GM21737 (cell line): ENCODE results near the gene IL16.
"Not testable (repeated sequence)": the region's sequence is repeated elsewhere in the genome, so short reads cannot be mapped to it uniquely, and the experiment has no call there.

Source experiments
- ATAC-seq: cut with Tn5 transposase; IDR thresholded peaks from one replicate; pipeline ENCODE4 v1.9.1; 2021; ENCODE audit warnings: mild to moderate bottlenecking, moderate library complexity; ENCODE audit not compliant: unreplicated experiment

The IL16 gene

GRCh38 chr15:81196576-81197254, at the start of gene IL16:
IL16 (plus strand) TSS chr15:81196879; CDS start chr15:81225400, 28,521 bp downstream.
- ATAC-seq: no peak

- ATAC-seq: no peak
These were observed 45.3 kb upstream of the IL16 start for GRCh38 chr15:81151389-81151788.

GRCh38 chr15:81152339-81152738, 44.3 kb upstream of the IL16 start:
- ATAC-seq: no peak

GRCh38 chr15:81152799-81153198, 43.9 kb upstream of the IL16 start:
- no peak for ATAC-seq

DNA sequence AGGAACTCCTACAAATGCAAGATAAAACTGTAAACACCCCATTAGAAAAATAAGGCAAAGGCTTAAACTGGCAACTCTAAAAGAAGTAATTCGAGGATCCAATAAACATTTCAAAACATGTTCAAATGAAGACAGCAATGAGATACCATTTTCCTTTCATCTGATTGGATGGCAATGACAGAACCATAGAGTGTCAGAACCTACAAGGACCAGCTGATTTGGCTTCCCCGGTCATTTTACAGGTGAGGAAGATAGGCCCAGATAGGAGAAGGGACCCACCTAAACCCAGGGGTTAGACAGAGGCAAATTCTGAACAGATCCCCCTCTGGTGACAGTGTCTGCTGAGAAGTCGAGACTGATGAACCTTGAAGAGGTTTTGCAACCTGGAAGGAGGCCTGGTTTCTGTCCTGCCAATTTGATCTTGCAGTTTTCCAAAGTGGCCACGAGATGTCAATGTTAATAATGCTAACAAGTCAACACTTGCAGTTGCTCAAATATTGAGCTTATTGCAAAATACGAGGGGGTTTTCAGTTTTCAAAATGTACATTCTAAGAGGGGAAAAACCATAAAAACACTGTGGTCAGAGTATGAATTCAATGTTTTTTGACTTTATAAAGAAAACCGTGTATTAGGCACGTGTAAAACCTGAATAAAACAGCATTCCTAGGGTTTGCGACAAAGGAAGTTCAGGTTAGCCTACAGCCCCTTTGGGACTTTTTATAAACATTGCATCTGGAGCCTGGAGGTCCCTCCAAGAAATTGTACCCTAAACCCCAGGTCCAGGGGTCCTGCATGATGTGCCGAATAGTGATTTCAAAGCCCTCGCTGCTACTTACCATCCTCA, 41.1 kb upstream of the IL16 start:
- ATAC-seq: no peak

DNA sequence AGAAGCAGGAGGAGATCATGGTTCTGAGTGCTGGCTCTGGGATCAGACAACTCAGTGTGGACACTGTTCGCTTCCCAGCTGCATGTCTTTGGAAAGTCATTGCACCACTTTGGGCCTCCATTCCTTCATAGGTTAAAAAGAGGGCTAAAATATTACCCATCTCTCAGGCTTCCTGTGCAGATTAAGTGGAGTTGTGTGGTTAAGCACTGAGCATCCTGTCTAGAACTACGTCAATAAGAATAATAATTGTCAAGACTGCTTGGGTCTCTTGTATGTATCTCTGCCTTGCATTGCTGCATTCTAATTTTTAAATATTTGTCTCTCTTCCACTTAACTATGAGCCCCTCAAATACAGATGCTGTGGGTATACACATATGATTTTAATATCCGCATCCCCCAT, 40.4 kb upstream of the IL16 start:
- no peak for ATAC-seq

DNA sequence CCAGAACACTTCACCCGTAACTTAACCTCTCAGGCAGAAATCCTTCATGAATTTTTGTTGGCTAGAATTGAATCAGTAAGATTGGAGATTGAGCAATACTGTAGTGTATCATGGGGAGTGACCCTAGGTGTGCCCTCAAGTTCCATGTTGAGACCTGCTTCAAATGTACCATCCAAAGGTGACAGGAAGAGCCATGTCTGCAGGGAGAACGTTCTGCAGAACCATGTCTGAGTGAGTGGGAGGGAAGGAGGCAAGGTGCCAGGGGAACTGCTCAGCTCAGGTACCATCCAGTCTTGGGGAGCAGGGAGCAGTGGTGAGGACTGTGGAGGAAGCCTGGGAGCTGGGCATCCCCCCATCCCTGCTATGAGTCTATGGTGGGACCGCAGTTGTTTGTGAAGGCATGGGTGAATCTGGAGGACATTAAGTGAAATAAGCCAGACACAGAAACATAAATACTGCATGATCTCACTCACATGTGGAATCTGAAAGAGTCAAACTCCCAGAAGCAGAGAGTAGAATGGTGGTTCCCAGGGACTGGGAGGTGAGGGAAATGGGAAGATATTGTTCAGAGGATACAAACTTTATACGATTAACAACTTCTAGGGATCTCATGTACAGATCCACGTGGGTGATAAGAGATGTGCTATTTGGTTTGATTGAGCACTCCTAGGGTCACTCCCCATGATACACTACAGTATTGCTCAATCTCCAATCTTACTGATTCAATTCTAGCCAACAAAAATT, 39.3 kb upstream of the IL16 start:
- ATAC-seq: no peak

- ATAC-seq: no peak
These were observed 38.8 kb upstream of the IL16 start for GRCh38 chr15:81157939-81158223.

DNA sequence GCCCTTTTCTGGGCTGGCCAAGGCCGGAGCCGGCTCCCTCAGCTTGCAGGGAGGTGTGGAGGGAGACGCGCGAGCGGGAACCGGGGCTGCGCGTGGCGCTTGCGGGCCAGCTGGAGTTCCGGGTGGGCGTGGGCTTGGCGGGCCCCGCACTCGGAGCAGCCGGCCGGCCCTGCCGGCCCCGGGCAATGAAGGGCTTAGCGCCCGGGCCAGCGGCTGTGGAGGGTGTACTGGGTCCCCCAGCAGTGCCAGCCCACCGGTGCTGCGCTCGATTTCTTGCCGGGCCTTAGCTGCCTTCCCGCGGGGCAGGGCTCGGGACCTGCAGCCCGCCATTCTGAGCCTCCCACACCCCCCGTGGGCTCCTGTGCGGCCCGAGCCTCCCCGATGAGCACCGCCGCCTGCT, 38.1 kb upstream of the IL16 start:
- ATAC-seq: not testable (repeated sequence)

DNA sequence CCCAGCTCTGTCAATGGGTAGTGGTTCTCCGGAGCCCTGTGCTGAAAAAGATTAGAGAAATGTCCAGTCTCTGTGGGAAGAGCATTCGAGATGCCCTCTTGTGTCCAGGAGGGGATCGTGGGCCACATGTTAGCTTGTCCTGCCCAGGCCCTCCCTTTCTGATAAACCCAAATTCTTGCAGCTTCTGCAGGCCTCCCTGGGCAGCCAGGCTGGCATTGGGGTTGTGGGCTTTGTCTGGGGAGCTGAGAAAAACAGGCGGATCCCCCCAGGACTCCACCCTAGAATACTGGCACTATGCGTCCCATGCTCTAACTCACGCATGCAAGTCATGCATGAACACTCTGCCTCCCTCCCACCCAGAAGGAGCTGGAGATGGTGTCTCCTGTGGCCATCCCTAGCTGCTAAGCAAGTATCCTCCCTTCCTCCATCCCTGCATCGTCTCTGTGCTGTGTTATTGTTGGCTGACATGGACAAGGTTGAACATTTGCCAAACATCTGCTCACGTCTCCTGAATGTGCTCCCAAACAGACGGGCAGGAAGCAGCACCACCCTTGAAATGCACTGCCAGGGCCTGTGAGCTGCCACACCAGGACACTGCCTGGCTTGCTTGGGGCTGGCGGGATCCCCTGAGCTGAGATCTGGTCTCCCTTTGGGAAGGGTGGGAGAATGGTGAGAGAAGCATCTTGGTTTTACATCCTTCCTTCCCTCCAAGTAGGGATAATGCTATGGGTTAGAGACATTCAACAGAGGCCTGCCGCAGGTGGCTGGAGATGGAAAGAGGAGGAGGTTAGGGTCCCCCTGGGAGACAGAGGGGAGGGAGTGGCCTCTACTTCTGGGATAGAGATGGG, 36.1 kb upstream of the IL16 start:
- ATAC-seq: no peak

DNA sequence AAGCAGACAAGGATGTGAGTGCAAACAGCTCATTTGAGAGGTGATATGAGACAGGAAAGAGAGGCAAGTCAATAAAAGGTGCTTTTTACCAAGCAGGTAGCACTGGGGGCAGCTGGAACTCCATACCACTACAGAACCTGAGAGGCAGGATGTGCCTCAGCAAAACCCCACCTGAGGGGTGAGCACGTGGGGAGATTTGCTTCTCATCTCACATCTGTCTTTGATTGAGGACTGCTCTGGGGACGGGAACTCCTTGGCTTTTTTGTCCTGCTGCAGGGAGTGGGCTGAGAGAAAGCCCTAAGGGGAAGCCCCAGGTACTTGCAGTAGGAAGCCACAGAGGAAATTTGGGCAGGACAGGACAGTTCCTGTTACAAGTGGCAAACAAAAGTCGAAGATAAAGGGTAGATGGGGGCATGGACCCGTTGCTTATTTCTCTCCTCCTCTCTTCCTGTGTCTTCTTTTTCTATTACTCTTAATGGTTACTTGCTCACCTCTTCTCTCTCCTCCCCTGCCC, 35.5 kb upstream of the IL16 start:
- ATAC-seq: no peak

GRCh38 chr15:81161851-81162250, 34.8 kb upstream of the IL16 start:
- ATAC-seq: no peak

DNA sequence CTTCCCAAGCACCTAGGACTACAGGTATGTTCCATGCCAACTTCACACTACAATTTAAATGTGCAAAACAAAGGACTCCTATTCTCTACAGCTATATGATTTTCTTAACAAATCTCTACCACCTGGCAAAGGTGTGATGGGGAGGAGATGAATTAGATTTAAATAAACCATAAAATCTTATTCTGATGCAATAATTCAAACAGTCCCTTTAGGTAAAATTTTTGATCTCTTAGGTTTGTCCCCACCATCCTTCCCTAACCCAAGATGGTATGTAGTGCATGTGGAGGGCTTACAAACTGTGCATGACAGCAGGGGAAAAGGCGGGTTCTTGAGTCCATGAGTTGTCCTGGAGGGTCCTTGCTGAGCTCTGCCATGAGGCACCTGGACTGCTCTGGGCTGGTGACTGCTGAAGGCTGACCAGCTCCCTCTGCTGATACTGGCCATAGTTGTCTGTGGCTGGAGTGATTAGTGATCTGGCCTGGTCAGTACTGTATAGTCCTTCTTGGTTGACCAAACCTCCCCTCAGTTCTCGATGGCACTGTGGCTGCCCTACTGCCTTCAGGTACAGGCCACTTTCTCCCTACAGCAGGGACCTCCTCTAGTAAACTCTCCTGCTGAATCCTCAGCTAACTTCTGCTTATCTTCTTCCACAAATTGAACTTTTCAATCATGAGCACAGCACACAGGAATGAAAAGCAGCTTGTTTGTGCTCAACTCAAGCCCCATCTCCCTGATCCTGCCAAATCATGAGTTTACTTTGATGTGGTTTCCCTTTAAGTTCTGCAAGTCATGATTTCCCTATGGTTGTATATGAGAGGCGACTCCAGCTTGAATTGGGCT, 32.5 kb upstream of the IL16 start:
- ATAC-seq: no peak

DNA sequence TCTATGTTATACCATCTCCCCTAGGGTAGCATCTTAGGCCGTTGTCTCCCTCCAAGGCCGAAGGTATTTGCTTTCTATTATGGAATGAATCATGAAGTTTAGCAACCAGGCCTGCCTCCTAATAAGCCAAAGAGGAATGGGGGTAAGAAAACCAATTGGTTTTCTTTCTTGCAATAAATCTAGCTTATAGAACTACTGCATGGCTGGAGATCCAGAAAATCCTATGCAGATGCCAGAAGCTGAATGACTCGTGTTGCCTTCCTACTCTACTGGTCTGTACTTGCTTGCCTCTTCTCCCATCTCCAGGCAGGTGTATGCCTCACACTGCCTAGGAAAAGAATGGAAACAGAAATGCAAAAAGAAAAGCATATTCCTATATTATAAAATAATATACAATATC, 31.1 kb upstream of the IL16 start:
- ATAC-seq: no peak

- no peak for ATAC-seq
These were observed 29.9 kb upstream of the IL16 start for GRCh38 chr15:81166636-81167305.

- no peak for ATAC-seq
These were observed 28.6 kb upstream of the IL16 start for GRCh38 chr15:81168131-81168526.

- no peak for ATAC-seq
These were observed 28.0 kb upstream of the IL16 start for GRCh38 chr15:81168644-81169043.

DNA sequence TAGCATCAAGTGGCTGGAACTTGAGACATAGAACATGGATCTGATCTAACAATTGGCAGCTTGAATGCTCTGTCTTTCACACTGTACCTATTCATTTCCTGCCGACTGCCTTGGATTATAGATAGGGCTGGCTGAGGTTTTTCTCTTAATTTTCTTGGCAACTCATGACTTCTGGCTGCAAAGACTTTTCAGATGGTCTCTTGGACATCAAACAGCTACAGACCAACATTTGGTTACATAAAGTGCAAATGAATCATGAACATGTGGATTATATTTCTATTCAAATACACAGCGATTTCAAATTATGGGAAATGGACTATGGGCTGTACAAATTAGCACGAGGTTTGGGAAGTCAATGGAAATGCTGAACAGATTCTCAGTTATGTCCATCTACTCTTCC, 26.2 kb upstream of the IL16 start:
- no peak for ATAC-seq

GRCh38 chr15:81171286-81171685, 25.4 kb upstream of the IL16 start:
- ATAC-seq: no peak
